Tibial artery (tissue), 4 donors: ENCODE measurements around the gene ALDH3A1.
A peak's percentile ranks its signal among the peaks of the same experiment; 100 is the strongest.

ENCODE experiments used
- DNase-seq, 2 donors: peaks; one replicate each; pipeline ENCODE4 v3.0.0-alpha.2; 2019
- H3K27ac ChIP-seq, 2 donors: fragments of 200-600 bp; sonication (generic) in 1 of 2; 1 replicate in 1 of 2; 2 replicates in 1 of 2; pipeline ENCODE4 v1.5.1; 2018 to 2019; ENCODE audit warnings: mild to moderate bottlenecking in 1 of 2
- H3K27me3 ChIP-seq, 2 donors: fragments of 200-600 bp; sonication (generic) in 1 of 2; one replicate each; pipeline versions ENCODE4 v1.5.1 to v1.6.0; 2016 to 2019
- H3K36me3 ChIP-seq, 3 donors: fragments of 200-600 bp; sonication (generic) in 2 of 3; one replicate each; pipeline ENCODE4 v1.5.1; 2016 to 2019; ENCODE audit warnings: mild to moderate bottlenecking in 2 of 3
- H3K4me1 ChIP-seq, 4 donors: fragments of 200-600 bp; sonication (generic) in 2 of 4; 1 replicate in 3 of 4; 2 replicates in 1 of 4; pipeline ENCODE4 v1.5.1; 2016 to 2019
- H3K4me3 ChIP-seq, 2 donors: fragments of 200-600 bp; sonication (generic) in 1 of 2; 1 replicate in 1 of 2; 2 replicates in 1 of 2; pipeline ENCODE4 v1.5.1; 2018 to 2019; ENCODE audit warnings: mild to moderate bottlenecking in 2 of 2
- H3K9me3 ChIP-seq, 3 donors: fragments of 200-600 bp; sonication (generic) in 1 of 3; one replicate each; pipeline ENCODE4 v1.5.1; 2016 to 2019
- CTCF ChIP-seq, 2 experiments: fragments of 200-600 bp in 1 of 2; fragments of 450-650 bp in 1 of 2; IDR thresholded peaks; one replicate each; pipeline ENCODE4 v1.5.1; 2017 to 2019; ENCODE audit warnings: antibody characterized with exemption in 2 of 2, mild to moderate bottlenecking in 1 of 2, moderate library complexity in 1 of 2
- intact Hi-C: fragments of 100-400 bp; cut with DNase I; formaldehyde crosslinking; loops from one replicate; pipeline ENCODE4 v1.15.0; 2023; ENCODE audit warnings: low total_unique reads

Gene ALDH3A1

GRCh38 chr17:19781488-19782458, 33.7 kb upstream of the ALDH3A1 start:
- Histone ChIP-seq H3K27me3 (no peaks in the 10 kb centered on the region), H3K9me3 (no peaks in the 10 kb centered on the region), H3K4me1 (no peaks in the 10 kb centered on the region), H3K4me3 (no peak overlapping the region), H3K27ac (no peak overlapping the region), H3K36me3 (peaks cover 56 to 87% (median 83%) of the 10 kb centered on the region in 3 donors)
- DNase-seq = no peak
- TF ChIP-seq CTCF (IDR thresholded peaks at IDR 0.05) = no peak
- intact Hi-C loops = no loop called here

- Histone ChIP-seq H3K4me3 (no peak overlapping the region), H3K27ac (no peak overlapping the region), H3K4me1 (no peaks in the 10 kb centered on the region), H3K27me3 (no peaks in the 10 kb centered on the region), H3K36me3 (peaks cover 63 to 95% (median 88%) of the 10 kb centered on the region in 3 donors), H3K9me3 (no peaks in the 10 kb centered on the region)
- intact Hi-C loops = no loop called here
- TF ChIP-seq CTCF (IDR thresholded peaks at IDR 0.05) = no peak
- DNase-seq = peak in 1 of 2 donors; percentile 38
Observed at GRCh38 chr17:19780846-19781245, 32.7 kb upstream of the ALDH3A1 start.

- intact Hi-C loops = no loop called here
- no peaks in the 10 kb centered on the region for H3K27me3 ChIP-seq
- no peaks in the 10 kb centered on the region for H3K9me3 ChIP-seq
Observed at GRCh38 chr17:19773534-19773933, 25.4 kb upstream of the ALDH3A1 start.

GRCh38 chr17:19771971-19772630, 24.0 kb upstream of the ALDH3A1 start:
- peak in 1 of 2 donors; percentile 43 for DNase-seq
- Histone ChIP-seq H3K27ac (peak overlapping the region; percentile 34 to 48), H3K4me1 (peaks cover 0 to 16% (median under 1%) of the 10 kb centered on the region in 4 donors), H3K4me3 (no peak overlapping the region), H3K27me3 (no peaks in the 10 kb centered on the region), H3K9me3 (no peaks in the 10 kb centered on the region), H3K36me3 (peaks cover 13 to 56% (median 31%) of the 10 kb centered on the region in 3 donors)
- TF ChIP-seq CTCF (IDR thresholded peaks at IDR 0.05) = no peak
- intact Hi-C loops = no loop called here

More at GRCh38 chr17:19773534-19773933, 25.4 kb upstream of the ALDH3A1 start:
- peak in 1 of 2 donors; percentile 17 for DNase-seq
- H3K36me3 ChIP-seq = peaks cover 16 to 71% (median 45%) of the 10 kb centered on the region in 3 donors
- no peak overlapping the region for H3K4me3 ChIP-seq
- H3K27ac ChIP-seq = no peak overlapping the region
- TF ChIP-seq CTCF (IDR thresholded peaks at IDR 0.05) = no peak
- peaks cover 0 to 16% (median under 1%) of the 10 kb centered on the region in 4 donors for H3K4me1 ChIP-seq

- peak overlapping the region; percentile 34 to 48 for H3K27ac ChIP-seq
- intact Hi-C loops = no loop called here
- H3K4me3 ChIP-seq = no peak overlapping the region
- DNase-seq = peak in 1 of 2 donors; percentile 61
- no peaks in the 10 kb centered on the region for H3K27me3 ChIP-seq
- TF ChIP-seq CTCF (IDR thresholded peaks at IDR 0.05) = no peak
- no peaks in the 10 kb centered on the region for H3K9me3 ChIP-seq
- peaks cover 5 to 47% (median 23%) of the 10 kb centered on the region in 3 donors for H3K36me3 ChIP-seq
- H3K4me1 ChIP-seq = peaks cover 0 to 16% (median 4%) of the 10 kb centered on the region in 4 donors
Observed at GRCh38 chr17:19770985-19771735, 23.1 kb upstream of the ALDH3A1 start.
